HG03066 (cell line): ENCODE data around the gene TRPT1.
A peak's percentile ranks its signal among the peaks of the same experiment; 100 is the strongest.

ENCODE experiments used
- ATAC-seq: cut with Tn5 transposase; IDR thresholded peaks from one replicate; pipeline ENCODE4 v1.9.1; 2021; ENCODE audit warnings: low read depth; ENCODE audit not compliant: unreplicated experiment

Gene TRPT1

GRCh38 chr11:64210301-64211020, 15.5 kb downstream of the TRPT1 start:
- no peak for ATAC-seq

GRCh38 chr11:64209563-64209843, 16.5 kb downstream of the TRPT1 start:
- ATAC-seq, result no peak

GRCh38 chr11:64208796-64209562, 17.0 kb downstream of the TRPT1 start:
- ATAC-seq, result no peak

- no peak for ATAC-seq
Observed at GRCh38 chr11:64208086-64208795, 17.7 kb downstream of the TRPT1 start.

- ATAC-seq, result peak; percentile 43
Observed at GRCh38 chr11:64207256-64208085, 18.5 kb downstream of the TRPT1 start.

GRCh38 chr11:64206457-64207255, 19.3 kb downstream of the TRPT1 start, which contains the start of gene FERMT3:
Gene FERMT3 (plus strand): TSS chr11:64206721. CDS start chr11:64207365, 644 bp downstream.
- ATAC-seq, result no peak

- no peak for ATAC-seq
Observed at GRCh38 chr11:64204464-64204989, 21.5 kb downstream of the TRPT1 start.

GRCh38 chr11:64204080-64204440, 21.9 kb downstream of the TRPT1 start:
- no peak for ATAC-seq

- ATAC-seq, result no peak
Observed at GRCh38 chr11:64203421-64204079, 22.4 kb downstream of the TRPT1 start.

- ATAC-seq, result no peak
Observed at GRCh38 chr11:64202992-64203391, 23.0 kb downstream of the TRPT1 start.

GRCh38 chr11:64201543-64201942, 24.4 kb downstream of the TRPT1 start:
- no peak for ATAC-seq

GRCh38 chr11:64198511-64198910, 27.5 kb downstream of the TRPT1 start:
- ATAC-seq, result no peak

- ATAC-seq, result no peak
Observed at GRCh38 chr11:64196626-64197025, 29.4 kb downstream of the TRPT1 start.

- no peak for ATAC-seq
Observed at GRCh38 chr11:64192434-64192833, 33.6 kb downstream of the TRPT1 start.

GRCh38 chr11:64186492-64187165, 39.4 kb downstream of the TRPT1 start:
- no peak for ATAC-seq

GRCh38 chr11:64185693-64186491, 40.1 kb downstream of the TRPT1 start, which contains the start of gene STIP1:
Gene STIP1 (plus strand): TSS chr11:64186171. CDS start chr11:64186262, 91 bp downstream.
- peak; percentile 80 for ATAC-seq

- ATAC-seq, result peak; percentile 18
Observed at GRCh38 chr11:64185175-64185692, 40.8 kb downstream of the TRPT1 start.
